H1 (cell line): ENCODE results near the gene RAB1B.

Experiments
- CTCF ChIP-seq, 3 experiments: IDR thresholded peaks; 1 replicate in 2 of 3; 2 replicates in 1 of 3; pipeline versions ENCODE4 v1.5.1 to v1.6.1; 2011; ENCODE audit warnings: low read length in 3 of 3, mild to moderate bottlenecking in 3 of 3, inconsistent platforms in 2 of 3, low read depth in 1 of 3, moderate library complexity in 1 of 3; ENCODE audit not compliant: insufficient read depth in 1 of 3; ENCODE audit errors: control extremely low read depth in 1 of 3
- EP300 ChIP-seq, 2 experiments: IDR thresholded peaks; 1 replicate in 1 of 2; 2 replicates in 1 of 2; pipeline ENCODE4 v1.6.1; 2011 to 2012; ENCODE audit warnings: low read depth in 2 of 2, low read length in 2 of 2, mild to moderate bottlenecking in 2 of 2, borderline replicate concordance in 1 of 2, inconsistent platforms in 1 of 2, moderate library complexity in 1 of 2
- EZH2 ChIP-seq: fragments of 200-600 bp; sonication (generic); IDR thresholded peaks from 2 replicates; pipeline ENCODE4 v1.7.1; 2012; ENCODE audit warnings: low read depth, mild to moderate bottlenecking, moderate library complexity, low read length, inconsistent platforms; ENCODE audit not compliant: severe bottlenecking
- JUN ChIP-seq: IDR thresholded peaks from 2 replicates; pipeline ENCODE4 v1.6.1; 2011; ENCODE audit warnings: low read depth, mild to moderate bottlenecking, improper control_type of control experiment, low read length
- KDM1A ChIP-seq: fragments of 200-600, 300-600 bp; sonication (generic); IDR thresholded peaks from 2 replicates; pipeline ENCODE4 v1.7.1; 2016; ENCODE audit warnings: mild to moderate bottlenecking, low read length, borderline replicate concordance
- KDM5A ChIP-seq: fragments of 200-600 bp; IDR thresholded peaks from 2 replicates; pipeline ENCODE4 v1.7.1; 2012; ENCODE audit warnings: mild to moderate bottlenecking, low read length, inconsistent platforms, mixed read lengths
- MAFK ChIP-seq: IDR thresholded peaks from 2 replicates; pipeline ENCODE4 v1.6.1; 2012; ENCODE audit warnings: low read depth, mild to moderate bottlenecking, improper control_type of control experiment, low read length
- POLR2A ChIP-seq, 2 experiments: IDR thresholded peaks; 1 replicate in 1 of 2; 2 replicates in 1 of 2; pipeline ENCODE4 v1.6.1; 2011; ENCODE audit warnings: low read depth in 2 of 2, low read length in 2 of 2, mild to moderate bottlenecking in 2 of 2; ENCODE audit errors: control extremely low read depth in 1 of 2
- POLR2AphosphoS5 ChIP-seq: IDR thresholded peaks from 2 replicates; pipeline ENCODE4 v1.6.1; 2011; ENCODE audit warnings: low read depth, low read length
- RAD21 ChIP-seq, 2 experiments: IDR thresholded peaks in 1 of 2; conservative IDR thresholded peaks in 1 of 2; 2 replicates each; pipeline ENCODE4 v1.6.1; 2011; ENCODE audit warnings: low read depth in 2 of 2, low read length in 2 of 2, improper control_type of control experiment in 1 of 2, inconsistent platforms in 1 of 2, mild to moderate bottlenecking in 1 of 2, moderate library complexity in 1 of 2
- SP1 ChIP-seq: IDR thresholded peaks from 2 replicates; pipeline ENCODE4 v1.6.1; 2011; ENCODE audit warnings: low read depth, low read length
- YY1 ChIP-seq: IDR thresholded peaks from 2 replicates; pipeline ENCODE4 v1.6.1; 2011; ENCODE audit warnings: low read depth, mild to moderate bottlenecking, low read length
- TF ChIP-seq, protein P1 (sequence below): IDR thresholded peaks from 2 replicates; pipeline ENCODE4 v1.6.1; 2012; ENCODE audit warnings: inconsistent platforms

DNA sequence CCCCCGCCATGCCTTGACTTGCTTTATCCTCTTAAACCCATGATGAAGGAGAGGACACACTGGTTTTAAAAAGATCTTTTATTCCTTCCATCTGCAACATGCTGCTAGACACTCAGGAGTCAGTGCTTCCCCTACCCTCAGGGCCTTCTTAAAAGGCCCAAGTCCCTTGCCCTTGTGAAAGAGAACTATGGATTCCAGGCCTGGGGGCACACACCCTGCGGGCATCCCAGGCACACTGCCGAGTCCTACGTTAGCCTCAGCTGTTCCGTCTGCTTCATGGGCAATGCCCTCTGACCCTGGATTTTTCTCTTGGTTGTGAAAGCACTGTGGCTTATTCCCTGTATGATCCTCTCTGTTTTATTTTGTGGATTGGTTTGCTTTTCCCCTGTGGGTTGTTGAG, 35.1 kb upstream of the RAB1B start:
- TF ChIP-seq POLR2A (IDR thresholded peaks at IDR 0.05; ENCODE audit: control extremely low read depth in 1 of 2, low read depth in 2 of 2, low read length in 2 of 2) (no peak), KDM1A (no peak), SP1 (no peak), RAD21 (IDR thresholded peaks at IDR 0.05 in 1 of 2, conservative IDR thresholded peaks at IDR 0.05 in 1 of 2; ENCODE audit: low read depth in 2 of 2, low read length in 2 of 2) (no peak), CTCF (IDR thresholded peaks at IDR 0.05; ENCODE audit: control extremely low read depth in 1 of 3, insufficient read depth in 1 of 3, low read depth in 1 of 3, low read length in 3 of 3) (no peak), JUN (no peak), MAFK (no peak), POLR2AphosphoS5 (no peak), EZH2 (no peak), EP300 (IDR thresholded peaks at IDR 0.05; ENCODE audit: borderline replicate concordance in 1 of 2, low read depth in 2 of 2, low read length in 2 of 2) (no peak), KDM5A (no peak), YY1 (no peak)
- TF ChIP-seq, protein P1, sequence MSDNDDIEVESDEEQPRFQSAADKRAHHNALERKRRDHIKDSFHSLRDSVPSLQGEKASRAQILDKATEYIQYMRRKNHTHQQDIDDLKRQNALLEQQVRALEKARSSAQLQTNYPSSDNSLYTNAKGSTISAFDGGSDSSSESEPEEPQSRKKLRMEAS = no peak
